ENCODE results near the gene DBP. TPM values are rescaled to one million over a fixed set of nuclear protein-coding genes. Genes with fewer than 3 reads are reported as not detected.

The DBP gene
- total and polyA plus RNA-seq, 2 of the 13 experiments (the other 11 are each of a cell fraction or from before 2014, with no cell fraction given) = 1.7 to 5.8 TPM

DNA sequence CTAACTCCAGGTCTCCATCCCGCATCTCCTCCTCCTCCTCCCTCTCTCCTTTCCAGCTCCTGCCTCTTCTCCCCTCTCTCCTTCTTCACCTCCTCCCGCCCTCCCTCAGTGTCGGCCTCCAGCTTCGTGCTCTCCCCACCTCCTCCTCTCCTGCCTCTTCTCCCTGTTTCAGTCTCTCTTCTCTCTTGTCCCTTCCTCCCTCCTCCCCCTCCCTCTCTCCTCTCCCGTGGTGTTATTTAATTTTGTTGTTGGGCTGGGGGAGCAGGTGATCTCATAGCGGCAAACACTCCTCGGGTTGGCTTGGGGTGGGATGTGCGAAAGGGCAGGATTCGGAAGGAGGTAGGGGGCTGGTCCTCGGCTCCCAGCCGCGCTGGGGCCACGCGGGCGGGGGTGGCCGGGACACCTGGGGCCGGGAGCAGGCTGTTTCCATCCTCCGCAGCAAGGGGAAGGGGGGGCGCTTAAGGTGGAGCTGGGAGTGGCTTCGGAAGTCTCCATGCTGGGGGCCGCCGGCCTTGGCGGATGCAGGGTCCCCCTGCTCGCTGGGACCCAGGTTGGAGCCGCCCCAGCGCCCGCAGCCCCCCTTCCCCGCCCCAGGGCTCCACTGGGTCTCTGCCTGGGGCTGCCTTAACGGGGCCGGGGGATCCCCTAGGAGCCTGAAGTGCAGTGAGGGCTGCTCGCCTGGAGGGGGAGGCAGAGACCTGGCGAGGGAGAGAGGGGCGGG, 9.0 kb upstream of the DBP start, which contains the start of gene CA11 (continued):
- TF ChIP-seq, protein P1, sequence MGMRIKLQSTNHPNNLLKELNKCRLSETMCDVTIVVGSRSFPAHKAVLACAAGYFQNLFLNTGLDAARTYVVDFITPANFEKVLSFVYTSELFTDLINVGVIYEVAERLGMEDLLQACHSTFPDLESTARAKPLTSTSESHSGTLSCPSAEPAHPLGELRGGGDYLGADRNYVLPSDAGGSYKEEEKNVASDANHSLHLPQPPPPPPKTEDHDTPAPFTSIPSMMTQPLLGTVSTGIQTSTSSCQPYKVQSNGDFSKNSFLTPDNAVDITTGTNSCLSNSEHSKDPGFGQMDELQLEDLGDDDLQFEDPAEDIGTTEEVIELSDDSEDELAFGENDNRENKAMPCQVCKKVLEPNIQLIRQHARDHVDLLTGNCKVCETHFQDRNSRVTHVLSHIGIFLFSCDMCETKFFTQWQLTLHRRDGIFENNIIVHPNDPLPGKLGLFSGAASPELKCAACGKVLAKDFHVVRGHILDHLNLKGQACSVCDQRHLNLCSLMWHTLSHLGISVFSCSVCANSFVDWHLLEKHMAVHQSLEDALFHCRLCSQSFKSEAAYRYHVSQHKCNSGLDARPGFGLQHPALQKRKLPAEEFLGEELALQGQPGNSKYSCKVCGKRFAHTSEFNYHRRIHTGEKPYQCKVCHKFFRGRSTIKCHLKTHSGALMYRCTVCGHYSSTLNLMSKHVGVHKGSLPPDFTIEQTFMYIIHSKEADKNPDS (CRISPR knock-in tag; IDR thresholded peaks at IDR 0.05) = no peak
- TF ChIP-seq LCORL (IDR thresholded peaks at IDR 0.05) = no peak
- no peak for TF ChIP-seq LCORL (CRISPR knock-in tag; IDR thresholded peaks at IDR 0.05)
- TF ChIP-seq NFKBIZ (CRISPR knock-in tag; IDR thresholded peaks at IDR 0.05) = no peak
- no peak for TF ChIP-seq SMAD9 (CRISPR knock-in tag; IDR thresholded peaks at IDR 0.05)
- TF ChIP-seq ZNF383 (CRISPR knock-in tag; IDR thresholded peaks at IDR 0.05; ENCODE audit: borderline replicate concordance) = no peak
- TF ChIP-seq ZNF720 (CRISPR knock-in tag; IDR thresholded peaks at IDR 0.05) = no peak
- TF ChIP-seq ZNF468 (CRISPR knock-in tag; IDR thresholded peaks at IDR 0.05) = no peak
- TF ChIP-seq ZMYM4 (CRISPR knock-in tag; IDR thresholded peaks at IDR 0.05) = no peak
- no peak for TF ChIP-seq FOXP1 (IDR thresholded peaks at IDR 0.05)
- no peak for TF ChIP-seq FOXP1 (CRISPR knock-in tag; IDR thresholded peaks at IDR 0.05)
- TF ChIP-seq NFKB2 (CRISPR knock-in tag; IDR thresholded peaks at IDR 0.05; ENCODE audit: borderline replicate concordance) = no peak
- TF ChIP-seq ZNF260 (CRISPR knock-in tag; IDR thresholded peaks at IDR 0.05; ENCODE audit: borderline replicate concordance, low read depth) = no peak
- TF ChIP-seq DPF2 (CRISPR knock-in tag; IDR thresholded peaks at IDR 0.05; ENCODE audit: borderline replicate concordance, low read depth) = no peak
- TF ChIP-seq HDAC2 (CRISPR knock-in tag; IDR thresholded peaks at IDR 0.05) = no peak
- TF ChIP-seq KDM3A (CRISPR knock-in tag; IDR thresholded peaks at IDR 0.05; ENCODE audit: low read depth) = peak; percentile 93; the same call in 1 of the 2 replicates
- 0 out of 2 replicates have a peak, but pooled peaks have one; percentile 20 for TF ChIP-seq ZNF780A (CRISPR knock-in tag; IDR thresholded peaks at IDR 0.05)
- TF ChIP-seq TRIM24 (CRISPR knock-in tag; IDR thresholded peaks at IDR 0.05) = no peak
- TF ChIP-seq ZBTB3 (CRISPR knock-in tag; IDR thresholded peaks at IDR 0.05; ENCODE audit: borderline replicate concordance, low read depth) = no peak
- 0 out of 2 replicates have a peak, but pooled peaks have one; percentile 21 for TF ChIP-seq POGZ (CRISPR knock-in tag; IDR thresholded peaks at IDR 0.05)
- no peak for TF ChIP-seq MZF1 (CRISPR knock-in tag; IDR thresholded peaks at IDR 0.05; ENCODE audit: borderline replicate concordance)
- no peak for TF ChIP-seq AKAP8 (CRISPR knock-in tag; IDR thresholded peaks at IDR 0.05)
- no peak for TF ChIP-seq ZNF292 (CRISPR knock-in tag; IDR thresholded peaks at IDR 0.05; ENCODE audit: borderline replicate concordance, low read depth)
- peak; percentile 54; the same call in 1 of the 2 replicates for TF ChIP-seq FOSL2 (CRISPR knock-in tag; IDR thresholded peaks at IDR 0.05)
- no peak for TF ChIP-seq IRX3 (CRISPR knock-in tag; IDR thresholded peaks at IDR 0.05; ENCODE audit: borderline replicate concordance, low read depth)
- TF ChIP-seq ZNF501 (CRISPR knock-in tag; IDR thresholded peaks at IDR 0.05) = no peak
- no peak for TF ChIP-seq ZNF367 (CRISPR knock-in tag; IDR thresholded peaks at IDR 0.05; ENCODE audit: borderline replicate concordance)
- TF ChIP-seq, protein P2, sequence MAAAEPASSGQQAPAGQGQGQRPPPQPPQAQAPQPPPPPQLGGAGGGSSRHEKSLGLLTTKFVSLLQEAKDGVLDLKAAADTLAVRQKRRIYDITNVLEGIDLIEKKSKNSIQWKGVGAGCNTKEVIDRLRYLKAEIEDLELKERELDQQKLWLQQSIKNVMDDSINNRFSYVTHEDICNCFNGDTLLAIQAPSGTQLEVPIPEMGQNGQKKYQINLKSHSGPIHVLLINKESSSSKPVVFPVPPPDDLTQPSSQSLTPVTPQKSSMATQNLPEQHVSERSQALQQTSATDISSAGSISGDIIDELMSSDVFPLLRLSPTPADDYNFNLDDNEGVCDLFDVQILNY (CRISPR knock-in tag; conservative IDR thresholded peaks at IDR 0.05) = no peak
- TF ChIP-seq, protein P3, sequence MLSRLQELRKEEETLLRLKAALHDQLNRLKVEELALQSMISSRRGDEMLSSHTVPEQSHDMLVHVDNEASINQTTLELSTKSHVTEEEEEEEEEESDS (CRISPR knock-in tag; IDR thresholded peaks at IDR 0.05; ENCODE audit: borderline replicate concordance) = no peak

All from HepG2 (cell line).